ENCODE results near the gene BCORL1. TPM values are rescaled to one million over a fixed set of nuclear protein-coding genes. Genes with fewer than 3 reads are reported as not detected.
A peak's percentile ranks its signal among the peaks of the same experiment; 100 is the strongest.

BCORL1 gene
- total and polyA plus RNA-seq, 2 donors: 4.5 to 9.4 TPM

- no peak overlapping the region for H3K27ac ChIP-seq (ENCODE audit: low read depth)
- peaks cover 8% of the 10 kb centered on the region for H3K36me3 ChIP-seq (ENCODE audit: insufficient read depth)
- WGBS: 84% methylated on average over 15 of the region's 15 CpGs
- H3K4me1 ChIP-seq (ENCODE audit: insufficient read depth): no peaks in the 10 kb centered on the region
- DNase-seq (ENCODE audit: extremely low spot score): no peak
- no peak overlapping the region for H3K4me3 ChIP-seq (ENCODE audit: low read depth, low read length)
Observed at GRCh38 chrX:130066975-130067615, 84.7 kb downstream of the BCORL1 start.

GRCh38 chrX:130071611-130072344, 89.3 kb downstream of the BCORL1 start:
- H3K4me3 ChIP-seq (ENCODE audit: low read depth, low read length): no peak overlapping the region
- WGBS: 61% methylated on average over 18 of the region's 18 CpGs
- H3K4me1 ChIP-seq (ENCODE audit: insufficient read depth): no peaks in the 10 kb centered on the region
- DNase-seq (ENCODE audit: extremely low spot score): no peak
- no peak overlapping the region for H3K27ac ChIP-seq (ENCODE audit: low read depth)
- H3K36me3 ChIP-seq (ENCODE audit: insufficient read depth): peaks cover 8% of the 10 kb centered on the region

- Histone ChIP-seq H3K4me3 (ENCODE audit: low read depth, low read length) (no peak overlapping the region), H3K27ac (ENCODE audit: low read depth) (no peak overlapping the region), H3K36me3 (ENCODE audit: insufficient read depth) (peaks cover 8% of the 10 kb centered on the region), H3K4me1 (ENCODE audit: insufficient read depth) (no peaks in the 10 kb centered on the region)
- WGBS: 82% methylated on average over 10 of the region's 10 CpGs
- DNase-seq (ENCODE audit: extremely low spot score): no peak
Observed at GRCh38 chrX:130072345-130072740, 89.9 kb downstream of the BCORL1 start.

- H3K27ac ChIP-seq (ENCODE audit: low read depth): no peak overlapping the region
- no peaks in the 10 kb centered on the region for H3K4me1 ChIP-seq (ENCODE audit: insufficient read depth)
- peaks cover 1% of the 10 kb centered on the region for H3K36me3 ChIP-seq (ENCODE audit: insufficient read depth)
- 86% methylated on average over 4 of the region's 4 CpGs for WGBS
- DNase-seq (ENCODE audit: extremely low spot score): no peak
- H3K4me3 ChIP-seq (ENCODE audit: low read depth, low read length): no peak overlapping the region
Observed at GRCh38 chrX:130075777-130076176, 93.3 kb downstream of the BCORL1 start.

GRCh38 chrX:130079824-130080406, 97.5 kb downstream of the BCORL1 start:
- Histone ChIP-seq H3K27ac (ENCODE audit: low read depth) (no peak overlapping the region), H3K36me3 (ENCODE audit: insufficient read depth) (no peaks in the 10 kb centered on the region), H3K4me3 (ENCODE audit: low read depth, low read length) (no peak overlapping the region), H3K4me1 (ENCODE audit: insufficient read depth) (no peaks in the 10 kb centered on the region)
- DNase-seq (ENCODE audit: extremely low spot score): no peak
- WGBS: 37% methylated on average over 9 of the region's 9 CpGs

GRCh38 chrX:130080791-130081367, 98.4 kb downstream of the BCORL1 start:
- Histone ChIP-seq H3K27ac (ENCODE audit: low read depth) (no peak overlapping the region), H3K4me1 (ENCODE audit: insufficient read depth) (no peaks in the 10 kb centered on the region), H3K36me3 (ENCODE audit: insufficient read depth) (peaks cover 2% of the 10 kb centered on the region), H3K4me3 (ENCODE audit: low read depth, low read length) (no peak overlapping the region)
- DNase-seq (ENCODE audit: extremely low spot score): no peak
- 80% methylated on average over 7 of the region's 7 CpGs for WGBS

- peaks cover 2% of the 10 kb centered on the region for H3K36me3 ChIP-seq (ENCODE audit: insufficient read depth)
- DNase-seq (ENCODE audit: extremely low spot score): no peak
- no peak overlapping the region for H3K4me3 ChIP-seq (ENCODE audit: low read depth, low read length)
- WGBS: 35% methylated on average over 12 of the region's 12 CpGs
- no peaks in the 10 kb centered on the region for H3K4me1 ChIP-seq (ENCODE audit: insufficient read depth)
- H3K27ac ChIP-seq (ENCODE audit: low read depth): peak overlapping the region; percentile 70
Observed at GRCh38 chrX:130081421-130082045, 99.1 kb downstream of the BCORL1 start.

GRCh38 chrX:130082244-130083106, 100.0 kb downstream of the BCORL1 start:
- Histone ChIP-seq H3K4me1 (ENCODE audit: insufficient read depth) (no peaks in the 10 kb centered on the region), H3K36me3 (ENCODE audit: insufficient read depth) (peaks cover 2% of the 10 kb centered on the region), H3K27ac (ENCODE audit: low read depth) (peak overlapping the region; percentile 70), H3K4me3 (ENCODE audit: low read depth, low read length) (no peak overlapping the region)
- WGBS: 37% methylated on average over 28 of the region's 28 CpGs
- DNase-seq (ENCODE audit: extremely low spot score): no peak

GRCh38 chrX:130083107-130083490, 100.7 kb downstream of the BCORL1 start:
- Histone ChIP-seq H3K36me3 (ENCODE audit: insufficient read depth) (peaks cover 2% of the 10 kb centered on the region), H3K27ac (ENCODE audit: low read depth) (no peak overlapping the region), H3K4me1 (ENCODE audit: insufficient read depth) (no peaks in the 10 kb centered on the region), H3K4me3 (ENCODE audit: low read depth, low read length) (no peak overlapping the region)
- no peak for DNase-seq (ENCODE audit: extremely low spot score)
- 59% methylated on average over 7 of the region's 7 CpGs for WGBS

GRCh38 chrX:130083656-130084382, 101.4 kb downstream of the BCORL1 start:
- H3K4me3 ChIP-seq (ENCODE audit: low read depth, low read length): no peak overlapping the region
- H3K27ac ChIP-seq (ENCODE audit: low read depth): no peak overlapping the region
- peaks cover 2% of the 10 kb centered on the region for H3K36me3 ChIP-seq (ENCODE audit: insufficient read depth)
- no peaks in the 10 kb centered on the region for H3K4me1 ChIP-seq (ENCODE audit: insufficient read depth)
- 81% methylated on average over 15 of the region's 15 CpGs for WGBS
- DNase-seq (ENCODE audit: extremely low spot score): no peak

- H3K36me3 ChIP-seq (ENCODE audit: insufficient read depth): peaks cover 2% of the 10 kb centered on the region
- H3K4me3 ChIP-seq (ENCODE audit: low read depth, low read length): no peak overlapping the region
- H3K4me1 ChIP-seq (ENCODE audit: insufficient read depth): no peaks in the 10 kb centered on the region
- no peak for DNase-seq (ENCODE audit: extremely low spot score)
- peak overlapping the region; percentile 57 for H3K27ac ChIP-seq (ENCODE audit: low read depth)
- WGBS: 75% methylated on average over 9 of the region's 9 CpGs
Observed at GRCh38 chrX:130084631-130085237, 102.3 kb downstream of the BCORL1 start.
